ENCODE results near the gene KIAA1217. TPM values are rescaled to one million over a fixed set of nuclear protein-coding genes. Genes with fewer than 3 reads are reported as not detected.

KIAA1217 gene
- total and polyA plus RNA-seq, 2 experiments from 2014 or later: 5.4 to 8.1 TPM

DNA sequence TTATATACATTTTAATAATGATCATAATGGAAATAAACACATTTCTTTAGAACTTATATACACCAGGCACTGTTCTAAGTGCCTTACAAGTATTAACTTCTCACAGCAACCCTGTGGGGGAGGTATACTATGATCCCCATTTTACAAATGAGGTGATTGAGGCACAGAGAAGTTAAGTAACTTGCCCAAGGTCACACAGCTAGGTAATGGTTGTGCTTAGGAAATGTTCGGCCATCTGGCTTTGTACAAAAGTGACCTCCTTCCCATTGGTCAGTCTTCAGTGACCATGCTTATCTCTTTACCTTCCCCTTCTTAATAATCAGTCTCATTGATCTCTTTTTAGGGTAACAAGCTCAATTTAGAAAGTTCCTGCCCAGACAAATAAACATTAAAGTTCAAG, 158.8 kb downstream of the KIAA1217 start:
- Histone ChIP-seq H3K27me3 (replicated peaks; ENCODE audit: insufficient read depth) (no peaks in the 10 kb centered on the region), H2AFZ (no peak overlapping the region), H3K79me2 (ENCODE audit: insufficient read depth) (no peaks in the 10 kb centered on the region), H3K4me3 (no peak overlapping the region), H3K9me2 (ENCODE audit: insufficient read depth) (no peaks in the 10 kb centered on the region), H3K9me3 (ENCODE audit: low read depth) (no peaks in the 10 kb centered on the region), H3K36me3 (ENCODE audit: low read depth) (no peaks in the 10 kb centered on the region), H3F3A (ENCODE audit: insufficient read depth) (no peaks in the 10 kb centered on the region), H3K27ac (no peak overlapping the region), H3K9ac (no peak overlapping the region), H4K20me1 (ENCODE audit: insufficient read depth) (no peaks in the 10 kb centered on the region), H3K4me1 (ENCODE audit: insufficient read depth) (peaks cover 6% of the 10 kb centered on the region; the same call in 1 of the 2 replicates), H3K4me2 (ENCODE audit: unreplicated experiment) (no peak overlapping the region)
- no peak for DNase-seq
- no peak for TF ChIP-seq EZH2 (IDR thresholded peaks at IDR 0.05; ENCODE audit: insufficient read depth, poor library complexity, severe bottlenecking)
- no peak for TF ChIP-seq EZH2phosphoT487 (IDR thresholded peaks at IDR 0.05; ENCODE audit: insufficient read depth, low read depth)
- in situ Hi-C loops (cut with MboI): loop anchor here (10.0 kb wide), 1 partner anchor 147 kb away; no protein-coding TSS in a partner anchor
- 48 to 56% methylated on average over 1 of the region's 1 CpG for WGBS, 2 experiments (ENCODE audit: low coverage in 1 of 2, low lambda C conversion rate in 2 of 2, missing lambda C conversion rate in 2 of 2)

DNA sequence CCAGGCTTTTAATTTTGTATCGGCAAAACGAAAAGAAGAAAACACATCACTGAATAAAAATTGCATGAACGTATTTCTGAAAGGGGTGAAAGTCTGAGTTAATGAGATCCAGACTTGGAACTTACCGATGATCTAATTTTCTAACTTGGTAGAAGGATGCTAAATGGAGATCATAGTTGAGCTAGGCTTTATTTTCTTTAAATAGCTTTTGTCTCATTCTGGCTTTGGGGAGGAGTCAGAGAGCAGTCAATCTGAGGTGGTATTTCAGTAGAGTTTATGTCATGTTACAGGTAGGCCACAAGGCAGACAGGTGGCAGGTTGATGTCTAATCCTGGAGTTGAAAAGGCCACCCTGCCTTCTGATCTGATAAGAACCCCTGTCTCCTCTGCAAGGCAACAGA, 161.9 kb downstream of the KIAA1217 start:
- Histone ChIP-seq H4K20me1 (ENCODE audit: insufficient read depth) (no peaks in the 10 kb centered on the region), H3K4me1 (ENCODE audit: insufficient read depth) (no peaks in the 10 kb centered on the region; the same call in 1 of the 2 replicates), H3K27me3 (replicated peaks; ENCODE audit: insufficient read depth) (no peaks in the 10 kb centered on the region), H3K79me2 (ENCODE audit: insufficient read depth) (no peaks in the 10 kb centered on the region), H3K4me2 (ENCODE audit: unreplicated experiment) (no peak overlapping the region), H3F3A (ENCODE audit: insufficient read depth) (no peaks in the 10 kb centered on the region), H3K9me3 (ENCODE audit: low read depth) (no peaks in the 10 kb centered on the region), H3K36me3 (ENCODE audit: low read depth) (no peaks in the 10 kb centered on the region), H3K27ac (no peak overlapping the region), H3K4me3 (no peak overlapping the region), H3K9ac (no peak overlapping the region), H3K9me2 (ENCODE audit: insufficient read depth) (no peaks in the 10 kb centered on the region), H2AFZ (no peak overlapping the region)
- WGBS, 2 experiments (ENCODE audit: low coverage in 1 of 2, low lambda C conversion rate in 2 of 2, missing lambda C conversion rate in 2 of 2): 7 to 11% methylated on average over 4 of the region's 4 CpGs
- in situ Hi-C loops (cut with MboI): no loop called here
- TF ChIP-seq EZH2phosphoT487 (IDR thresholded peaks at IDR 0.05; ENCODE audit: insufficient read depth, low read depth) (no peak), EZH2 (IDR thresholded peaks at IDR 0.05; ENCODE audit: insufficient read depth, poor library complexity, severe bottlenecking) (no peak)
- peak; percentile 16 for DNase-seq

GRCh38 chr10:24371396-24371795, 162.5 kb downstream of the KIAA1217 start:
- Histone ChIP-seq H2AFZ (no peak overlapping the region), H3K79me2 (ENCODE audit: insufficient read depth) (no peaks in the 10 kb centered on the region), H3K27ac (no peak overlapping the region), H3F3A (ENCODE audit: insufficient read depth) (no peaks in the 10 kb centered on the region), H3K27me3 (replicated peaks; ENCODE audit: insufficient read depth) (no peaks in the 10 kb centered on the region), H3K4me3 (no peak overlapping the region), H3K9ac (no peak overlapping the region), H3K9me2 (ENCODE audit: insufficient read depth) (no peaks in the 10 kb centered on the region), H4K20me1 (ENCODE audit: insufficient read depth) (no peaks in the 10 kb centered on the region), H3K4me2 (ENCODE audit: unreplicated experiment) (no peak overlapping the region), H3K4me1 (ENCODE audit: insufficient read depth) (no peaks in the 10 kb centered on the region; the same call in 1 of the 2 replicates), H3K9me3 (ENCODE audit: low read depth) (no peaks in the 10 kb centered on the region), H3K36me3 (ENCODE audit: low read depth) (no peaks in the 10 kb centered on the region)
- DNase-seq: no peak
- no peak for TF ChIP-seq EZH2phosphoT487 (IDR thresholded peaks at IDR 0.05; ENCODE audit: insufficient read depth, low read depth)
- no peak for TF ChIP-seq EZH2 (IDR thresholded peaks at IDR 0.05; ENCODE audit: insufficient read depth, poor library complexity, severe bottlenecking)
- in situ Hi-C loops (cut with MboI): no loop called here
- 42 to 46% methylated on average over 3 of the region's 3 CpGs for WGBS, 2 experiments (ENCODE audit: low coverage in 1 of 2, low lambda C conversion rate in 2 of 2, missing lambda C conversion rate in 2 of 2)

DNA sequence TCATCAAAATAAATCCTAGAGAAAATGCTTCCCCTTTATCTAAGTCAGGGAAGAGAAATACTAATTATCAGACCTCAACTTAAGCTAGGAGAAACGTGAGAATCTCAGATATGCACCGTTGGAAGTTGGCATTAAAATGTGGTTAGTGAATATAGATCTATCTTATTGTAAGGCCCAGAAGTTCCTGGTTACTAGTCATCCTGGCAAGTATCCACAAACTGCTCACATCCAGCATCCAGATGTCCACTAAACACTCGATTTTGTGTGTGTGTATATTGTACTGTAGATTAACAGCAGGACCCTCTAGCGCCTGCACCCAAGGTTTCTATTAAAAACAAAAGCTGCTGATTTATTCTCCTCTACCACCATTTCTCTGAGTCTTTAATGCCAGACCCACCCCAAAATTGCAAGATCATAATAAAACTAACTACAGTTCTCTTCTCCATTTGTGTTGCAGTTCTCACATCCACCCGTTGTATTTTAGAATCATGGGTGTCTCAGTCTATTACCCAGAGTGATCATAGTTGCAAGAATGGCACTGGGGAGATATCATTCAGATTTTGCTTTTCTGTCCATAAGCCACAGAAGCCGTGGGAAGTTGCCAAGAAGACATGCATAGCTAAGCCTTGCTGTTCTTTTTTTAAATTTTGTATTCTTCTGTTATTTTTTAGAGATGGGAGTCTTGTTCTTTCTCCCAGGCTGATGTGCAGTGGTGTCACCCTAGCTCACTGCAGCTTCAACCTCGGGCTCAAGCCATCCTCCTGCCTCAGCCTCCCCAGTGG, 165.4 kb downstream of the KIAA1217 start:
- no peaks in the 10 kb centered on the region for H3K9me2 ChIP-seq (ENCODE audit: insufficient read depth)
- H3K4me1 ChIP-seq (ENCODE audit: insufficient read depth): no peaks in the 10 kb centered on the region; the same call in 1 of the 2 replicates
- in situ Hi-C loops (cut with MboI): no loop called here
- H3K9ac ChIP-seq: no peak overlapping the region
- 30 to 42% methylated on average over 7 of the region's 7 CpGs for WGBS, 2 experiments (ENCODE audit: low coverage in 1 of 2, low lambda C conversion rate in 2 of 2, missing lambda C conversion rate in 2 of 2)
- no peak overlapping the region for H3K4me2 ChIP-seq (ENCODE audit: unreplicated experiment)
- DNase-seq: peak; percentile 85
- no peak overlapping the region for H3K4me3 ChIP-seq
- no peak overlapping the region for H2AFZ ChIP-seq
- H4K20me1 ChIP-seq (ENCODE audit: insufficient read depth): no peaks in the 10 kb centered on the region
- no peaks in the 10 kb centered on the region for H3K9me3 ChIP-seq (ENCODE audit: low read depth)
- no peaks in the 10 kb centered on the region for H3K27me3 ChIP-seq (replicated peaks; ENCODE audit: insufficient read depth)
- H3F3A ChIP-seq (ENCODE audit: insufficient read depth): no peaks in the 10 kb centered on the region
- TF ChIP-seq EZH2 (IDR thresholded peaks at IDR 0.05; ENCODE audit: insufficient read depth, poor library complexity, severe bottlenecking) (no peak), EZH2phosphoT487 (IDR thresholded peaks at IDR 0.05; ENCODE audit: insufficient read depth, low read depth) (no peak)
- no peak overlapping the region for H3K27ac ChIP-seq
- no peaks in the 10 kb centered on the region for H3K36me3 ChIP-seq (ENCODE audit: low read depth)
- H3K79me2 ChIP-seq (ENCODE audit: insufficient read depth): no peaks in the 10 kb centered on the region

Data from GM23248 (cell line).